RWPE2 (cell line): ENCODE results near the gene RCN1.

ENCODE experiments used
- ATAC-seq: fragments of 200-7000 bp; cut with Tn5 transposase; 3 replicates; pipeline ENCODE4 v1.9.1; 2021; ENCODE audit warnings: low read depth
- DNase-seq: peaks from one replicate; pipeline ENCODE4 v3.0.0-alpha.2; 2020; ENCODE audit warnings: low spot score
- H3K27ac ChIP-seq: fragments of 450-650 bp; 2 replicates; pipeline ENCODE4 v1.5.1; 2017; ENCODE audit warnings: mild to moderate bottlenecking; ENCODE audit not compliant: poor library complexity, severe bottlenecking
- H3K27me3 ChIP-seq: fragments of 250-450 bp; sonication (Bioruptor Pico); 2 replicates; pipeline ENCODE4 v1.5.1; 2021; ENCODE audit warnings: mild to moderate bottlenecking, moderate library complexity; ENCODE audit not compliant: insufficient read depth, poor library complexity, severe bottlenecking
- H3K36me3 ChIP-seq: fragments of 250-450 bp; sonication (Bioruptor Pico); 2 replicates; pipeline ENCODE4 v1.5.1; 2020; ENCODE audit warnings: low read depth, mild to moderate bottlenecking, moderate library complexity
- H3K4me1 ChIP-seq: fragments of 250-450 bp; sonication (Bioruptor Pico); 2 replicates; pipeline ENCODE4 v1.5.1; 2021; ENCODE audit warnings: mild to moderate bottlenecking, moderate library complexity; ENCODE audit not compliant: insufficient read depth, poor library complexity, severe bottlenecking
- H3K4me3 ChIP-seq: fragments of 250-450 bp; sonication (Bioruptor Pico); 2 replicates; pipeline ENCODE4 v1.5.1; 2021; ENCODE audit warnings: mild to moderate bottlenecking, moderate library complexity; ENCODE audit not compliant: severe bottlenecking
- H3K9me3 ChIP-seq: fragments of 250-450 bp; sonication (Bioruptor Pico); 2 replicates; pipeline ENCODE4 v1.5.1; 2021; ENCODE audit warnings: mild to moderate bottlenecking, moderate library complexity; ENCODE audit not compliant: severe bottlenecking
- CTCF ChIP-seq: fragments of 450-650 bp; IDR thresholded peaks from one replicate; pipeline ENCODE4 v1.5.1; 2017; ENCODE audit warnings: mild to moderate bottlenecking, moderate library complexity; ENCODE audit not compliant: poor library complexity, severe bottlenecking

The RCN1 gene

DNA sequence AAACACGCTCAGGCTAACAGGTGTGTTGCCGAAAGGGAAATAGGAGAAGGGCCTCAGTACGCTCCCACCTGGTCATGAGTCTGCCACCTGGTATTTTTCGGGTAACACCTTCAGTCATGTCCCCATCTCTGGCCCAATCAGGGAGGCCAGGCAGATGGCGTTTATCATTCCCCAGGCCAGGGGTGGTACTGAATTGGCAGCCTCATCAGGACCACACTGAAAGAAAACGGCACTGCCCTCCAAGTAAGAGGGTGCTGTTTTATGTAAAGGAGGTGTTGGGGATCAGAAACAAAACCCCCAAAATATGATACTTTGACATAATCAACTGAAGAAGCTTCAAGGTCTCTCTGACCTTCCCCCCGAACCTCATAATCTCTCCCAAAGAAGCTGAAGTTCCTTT lies 58.9 kb downstream of the RCN1 start:
- no peak for ATAC-seq
- H3K36me3 ChIP-seq = no peaks in the 10 kb centered on the region
- TF ChIP-seq CTCF = no peak
- H3K27me3 ChIP-seq = no peaks in the 10 kb centered on the region
- H3K4me3 ChIP-seq = no peak overlapping the region
- no peak for DNase-seq
- H3K4me1 ChIP-seq = no peaks in the 10 kb centered on the region
- no peak overlapping the region for H3K27ac ChIP-seq
- H3K9me3 ChIP-seq = no peaks in the 10 kb centered on the region

GRCh38 chr11:32151027-32151426 lies 60.2 kb downstream of the RCN1 start:
- DNase-seq = no peak
- Histone ChIP-seq H3K27me3 (no peaks in the 10 kb centered on the region), H3K36me3 (no peaks in the 10 kb centered on the region), H3K9me3 (no peaks in the 10 kb centered on the region), H3K27ac (no peak overlapping the region), H3K4me1 (no peaks in the 10 kb centered on the region), H3K4me3 (no peak overlapping the region)
- ATAC-seq = no peak
- no peak for TF ChIP-seq CTCF

DNA sequence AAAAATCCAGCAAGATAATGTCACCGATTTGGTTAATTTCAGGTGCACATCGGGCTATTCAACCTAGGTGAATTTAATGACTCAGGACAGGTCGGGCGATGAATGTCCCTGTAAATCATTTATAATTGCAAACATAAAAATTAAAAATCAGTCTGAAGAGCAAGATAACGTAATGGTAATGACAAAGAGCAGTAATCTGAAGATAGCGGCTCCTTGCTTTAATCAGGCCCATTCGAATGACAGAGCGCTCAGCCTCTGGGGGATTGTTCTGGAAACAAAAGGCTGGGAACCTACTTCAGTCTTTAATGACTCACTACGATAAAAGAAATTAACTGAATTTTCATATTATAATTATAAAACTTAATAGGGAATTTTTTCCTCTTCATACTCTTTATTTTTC lies 61.3 kb downstream of the RCN1 start:
- H3K36me3 ChIP-seq = no peaks in the 10 kb centered on the region
- no peaks in the 10 kb centered on the region for H3K4me1 ChIP-seq
- no peak overlapping the region for H3K27ac ChIP-seq
- DNase-seq = no peak
- no peak for ATAC-seq
- TF ChIP-seq CTCF = no peak
- no peak overlapping the region for H3K4me3 ChIP-seq
- H3K9me3 ChIP-seq = no peaks in the 10 kb centered on the region
- no peaks in the 10 kb centered on the region for H3K27me3 ChIP-seq

- no peak overlapping the region for H3K27ac ChIP-seq
- H3K4me1 ChIP-seq = no peaks in the 10 kb centered on the region
- no peaks in the 10 kb centered on the region for H3K9me3 ChIP-seq
- no peak for TF ChIP-seq CTCF
- H3K27me3 ChIP-seq = no peaks in the 10 kb centered on the region
- DNase-seq (no peak), ATAC-seq (no peak)
- no peaks in the 10 kb centered on the region for H3K36me3 ChIP-seq
- H3K4me3 ChIP-seq = no peak overlapping the region
These were observed 61.9 kb downstream of the RCN1 start for GRCh38 chr11:32152821-32153220.

GRCh38 chr11:32153747-32154146 lies 62.9 kb downstream of the RCN1 start:
- Histone ChIP-seq H3K27ac (no peak overlapping the region), H3K36me3 (no peaks in the 10 kb centered on the region), H3K27me3 (no peaks in the 10 kb centered on the region), H3K4me1 (no peaks in the 10 kb centered on the region), H3K4me3 (no peak overlapping the region), H3K9me3 (no peaks in the 10 kb centered on the region)
- ATAC-seq (no peak), DNase-seq (no peak)
- no peak for TF ChIP-seq CTCF
